Measurements from ENCODE around the gene RELCH.

RELCH gene

GRCh38 chr18:62323483-62324180 is 136.6 kb downstream of the RELCH start:
- no peak overlapping the region for H3K4me3 ChIP-seq (ENCODE audit: low read depth, low read length)

GRCh38 chr18:62324181-62324828 is 137.2 kb downstream of the RELCH start:
- H3K4me3 ChIP-seq (ENCODE audit: low read depth, low read length): peak overlapping the region; percentile 31

GRCh38 chr18:62324917-62325805 is 138.1 kb downstream of the RELCH start, which contains the start of gene TNFRSF11A:
TNFRSF11A (plus strand) TSS chr18:62325310; CDS start chr18:62325353, 43 bp downstream.
- peak within 1 kb of the TSS; percentile 81 for H3K4me3 ChIP-seq (ENCODE audit: low read depth, low read length)

- H3K4me3 ChIP-seq (ENCODE audit: low read depth, low read length): peak overlapping the region; percentile 81
These were observed 139.0 kb downstream of the RELCH start for GRCh38 chr18:62325806-62326645.

- peak overlapping the region; percentile 81 for H3K4me3 ChIP-seq (ENCODE audit: low read depth, low read length)
These were observed 139.7 kb downstream of the RELCH start for GRCh38 chr18:62326646-62327348.

- H3K4me3 ChIP-seq (ENCODE audit: low read depth, low read length): no peak overlapping the region
These were observed 140.9 kb downstream of the RELCH start for GRCh38 chr18:62327977-62328376.

- H3K4me3 ChIP-seq (ENCODE audit: low read depth, low read length): no peak overlapping the region
These were observed 141.8 kb downstream of the RELCH start for GRCh38 chr18:62328586-62329525.

GRCh38 chr18:62329691-62330454 is 142.8 kb downstream of the RELCH start:
- H3K4me3 ChIP-seq (ENCODE audit: low read depth, low read length): no peak overlapping the region

GRCh38 chr18:62330650-62331049 is 143.6 kb downstream of the RELCH start:
- H3K4me3 ChIP-seq (ENCODE audit: low read depth, low read length): no peak overlapping the region

GRCh38 chr18:62331581-62332356 is 144.7 kb downstream of the RELCH start:
- H3K4me3 ChIP-seq (ENCODE audit: low read depth, low read length): no peak overlapping the region

GRCh38 chr18:62332431-62332830 is 145.4 kb downstream of the RELCH start:
- H3K4me3 ChIP-seq (ENCODE audit: low read depth, low read length): no peak overlapping the region

GRCh38 chr18:62332964-62333695 is 146.1 kb downstream of the RELCH start:
- H3K4me3 ChIP-seq (ENCODE audit: low read depth, low read length): no peak overlapping the region

- no peak overlapping the region for H3K4me3 ChIP-seq (ENCODE audit: low read depth, low read length)
These were observed 147.1 kb downstream of the RELCH start for GRCh38 chr18:62334120-62334519.

GRCh38 chr18:62335494-62335893 is 148.4 kb downstream of the RELCH start:
- no peak overlapping the region for H3K4me3 ChIP-seq (ENCODE audit: low read depth, low read length)

- H3K4me3 ChIP-seq (ENCODE audit: low read depth, low read length): no peak overlapping the region
These were observed 149.6 kb downstream of the RELCH start for GRCh38 chr18:62336618-62337017.

- no peak overlapping the region for H3K4me3 ChIP-seq (ENCODE audit: low read depth, low read length)
These were observed 150.3 kb downstream of the RELCH start for GRCh38 chr18:62337336-62337735.

All from iPS-11a (cell line).